NCI-H1417 treated with DMSO at 0.1 percent for 48 hours (cell line): ENCODE results near the gene SPATC1L.
"Not testable (repeated sequence)": the region's sequence is repeated elsewhere in the genome, so short reads cannot be mapped to it uniquely, and the experiment has no call there.

Experiments used
- DNase-seq: peaks from one replicate; lab custom pipeline; 2025; lab: John Stamatoyannopoulos, UW

SPATC1L gene

GRCh38 chr21:46150073-46150472 is 34.2 kb downstream of the SPATC1L start:
- DNase-seq: no peak

GRCh38 chr21:46149205-46149901 is 34.9 kb downstream of the SPATC1L start:
- no peak for DNase-seq

- DNase-seq: no peak
Observed at GRCh38 chr21:46148106-46148505, 36.2 kb downstream of the SPATC1L start.

GRCh38 chr21:46147429-46147828 is 36.8 kb downstream of the SPATC1L start:
- DNase-seq: not testable (repeated sequence)

- DNase-seq: no peak
Observed at GRCh38 chr21:46146856-46147255, 37.4 kb downstream of the SPATC1L start.

- no peak for DNase-seq
Observed at GRCh38 chr21:46145840-46146691, 38.2 kb downstream of the SPATC1L start.

GRCh38 chr21:46145159-46145839 is 39.0 kb downstream of the SPATC1L start:
- DNase-seq: no peak

- DNase-seq: no peak
Observed at GRCh38 chr21:46144464-46145070, 39.7 kb downstream of the SPATC1L start.

GRCh38 chr21:46142582-46143473 is 41.4 kb downstream of the SPATC1L start:
- DNase-seq: no peak

- no peak for DNase-seq
Observed at GRCh38 chr21:46141767-46142581, 42.3 kb downstream of the SPATC1L start.

GRCh38 chr21:46140352-46141003 is 43.8 kb downstream of the SPATC1L start:
- not testable (repeated sequence) for DNase-seq

- DNase-seq: no peak
Observed at GRCh38 chr21:46139686-46140085, 44.6 kb downstream of the SPATC1L start.

GRCh38 chr21:46138383-46138970 is 45.8 kb downstream of the SPATC1L start:
- no peak for DNase-seq

GRCh38 chr21:46137908-46138307 is 46.4 kb downstream of the SPATC1L start:
- DNase-seq: no peak

GRCh38 chr21:46136739-46137349 is 47.4 kb downstream of the SPATC1L start:
- DNase-seq: no peak

GRCh38 chr21:46135782-46136395 is 48.4 kb downstream of the SPATC1L start:
- no peak for DNase-seq

- DNase-seq: no peak
Observed at GRCh38 chr21:46131838-46132651, 52.2 kb downstream of the SPATC1L start.

- DNase-seq: no peak
Observed at GRCh38 chr21:46131588-46131837, 52.7 kb downstream of the SPATC1L start.
